GM13977 (cell line): Measurements from ENCODE around the gene S100A16.
"Not testable (repeated sequence)": the region's sequence is repeated elsewhere in the genome, so short reads cannot be mapped to it uniquely, and the experiment has no call there.

ENCODE experiments used
- DNase-seq: peaks from one replicate; pipeline ENCODE4 v3.0.0; 2012; ENCODE audit warnings: low spot score
- in situ Hi-C: fragments of 300-500 bp; cut with MboI; formaldehyde crosslinking; loops from one replicate; pipeline ENCODE4 v1.12.0; 2022; ENCODE audit warnings: low sequenced_read_pairs, low pct_unique_long_range_greater_than_20kb, mixed read lengths, inconsistent platforms; ENCODE audit not compliant: unreplicated experiment
- TF ChIP-seq, protein P1 (sequence below): IDR thresholded peaks from 2 replicates; pipeline ENCODE4 v1.5.1; 2012; ENCODE audit warnings: mild to moderate bottlenecking, control low read depth; ENCODE audit not compliant: insufficient read depth; ENCODE audit errors: extremely low read depth, missing control alignments

S100A16 gene

DNA sequence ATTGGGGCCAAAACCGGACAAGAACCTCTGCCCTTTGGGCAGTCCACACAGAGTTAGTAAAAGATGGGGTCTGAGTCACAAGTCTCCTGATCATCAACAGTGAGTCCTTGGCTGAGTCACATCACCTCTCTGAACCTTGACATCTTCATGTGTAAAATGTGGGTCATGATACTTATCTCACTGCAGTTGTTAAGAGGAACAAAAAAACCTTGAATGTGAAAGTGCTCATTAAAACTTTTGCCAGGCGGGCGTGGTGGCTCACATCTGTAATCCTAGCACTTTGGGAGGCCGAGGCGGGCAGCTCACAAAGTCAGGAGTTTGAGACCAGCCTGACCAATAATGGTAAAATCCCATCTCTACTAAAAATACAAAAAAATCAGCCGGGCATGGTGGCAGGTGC is 15.7 kb downstream of the S100A16 start:
- TF ChIP-seq, protein P1, sequence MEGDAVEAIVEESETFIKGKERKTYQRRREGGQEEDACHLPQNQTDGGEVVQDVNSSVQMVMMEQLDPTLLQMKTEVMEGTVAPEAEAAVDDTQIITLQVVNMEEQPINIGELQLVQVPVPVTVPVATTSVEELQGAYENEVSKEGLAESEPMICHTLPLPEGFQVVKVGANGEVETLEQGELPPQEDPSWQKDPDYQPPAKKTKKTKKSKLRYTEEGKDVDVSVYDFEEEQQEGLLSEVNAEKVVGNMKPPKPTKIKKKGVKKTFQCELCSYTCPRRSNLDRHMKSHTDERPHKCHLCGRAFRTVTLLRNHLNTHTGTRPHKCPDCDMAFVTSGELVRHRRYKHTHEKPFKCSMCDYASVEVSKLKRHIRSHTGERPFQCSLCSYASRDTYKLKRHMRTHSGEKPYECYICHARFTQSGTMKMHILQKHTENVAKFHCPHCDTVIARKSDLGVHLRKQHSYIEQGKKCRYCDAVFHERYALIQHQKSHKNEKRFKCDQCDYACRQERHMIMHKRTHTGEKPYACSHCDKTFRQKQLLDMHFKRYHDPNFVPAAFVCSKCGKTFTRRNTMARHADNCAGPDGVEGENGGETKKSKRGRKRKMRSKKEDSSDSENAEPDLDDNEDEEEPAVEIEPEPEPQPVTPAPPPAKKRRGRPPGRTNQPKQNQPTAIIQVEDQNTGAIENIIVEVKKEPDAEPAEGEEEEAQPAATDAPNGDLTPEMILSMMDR, result no peak
- DNase-seq, result no peak
- in situ Hi-C loops, result no loop called here

DNA sequence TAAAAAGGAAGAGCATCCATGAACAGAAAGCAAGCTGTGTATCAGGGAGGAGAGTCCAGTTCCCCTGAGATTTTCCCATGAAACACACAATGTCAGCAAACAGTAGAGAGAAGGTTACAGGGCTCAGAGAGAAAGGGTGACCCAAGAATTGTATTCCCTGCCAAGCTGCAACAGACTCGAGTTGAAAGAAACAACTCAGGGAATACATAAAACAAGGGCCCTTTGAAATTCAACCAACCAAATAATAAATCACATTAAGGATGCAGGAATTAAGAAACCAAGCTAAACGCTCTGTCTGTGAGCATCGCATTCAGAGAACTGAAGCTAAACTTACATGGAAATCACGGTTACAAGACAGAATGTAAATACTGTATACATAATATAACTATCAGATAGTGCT is 20.2 kb downstream of the S100A16 start:
- in situ Hi-C loops, result no loop called here
- TF ChIP-seq, protein P1, result no peak
- no peak for DNase-seq

DNA sequence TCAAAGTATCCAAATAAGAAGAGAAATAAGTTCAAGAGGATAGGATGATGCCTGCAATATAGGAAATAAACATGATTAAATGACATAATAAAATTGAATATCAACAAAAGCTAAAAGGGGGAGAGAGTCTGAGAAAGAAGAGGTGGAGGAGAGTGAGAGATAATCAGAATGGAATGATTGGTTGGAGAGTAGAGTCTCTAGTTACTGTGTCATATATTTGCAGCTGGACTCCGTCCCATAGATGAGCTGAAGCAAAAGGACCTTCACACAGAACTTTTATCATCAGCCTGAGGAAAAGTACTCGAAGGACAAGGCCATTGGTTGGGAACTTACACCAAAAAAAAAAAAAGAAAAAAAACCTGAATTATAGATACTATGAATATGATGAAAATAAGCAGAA is 24.5 kb downstream of the S100A16 start:
- TF ChIP-seq, protein P1, result no peak
- in situ Hi-C loops, result no loop called here
- no peak for DNase-seq

DNA sequence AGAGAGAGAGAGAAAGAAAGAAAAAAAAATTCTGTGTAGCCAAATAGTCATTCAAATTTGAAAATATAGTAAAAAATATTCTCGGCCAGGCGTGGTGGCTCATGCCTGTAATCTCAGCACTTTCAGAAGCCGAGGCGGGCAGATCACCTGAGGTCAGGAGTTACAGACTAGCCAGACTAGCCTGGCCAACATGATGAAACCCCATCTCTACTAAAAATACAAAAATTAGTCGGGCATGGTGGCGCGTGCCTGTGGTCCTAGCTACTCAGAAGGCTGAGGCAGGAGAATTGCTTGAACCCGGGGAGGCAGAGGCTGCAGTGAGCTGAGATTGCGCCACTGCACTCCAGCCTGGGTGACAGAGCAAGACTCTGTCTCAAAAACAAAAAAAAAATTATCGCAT is 24.9 kb downstream of the S100A16 start:
- DNase-seq, in situ Hi-C loops: not testable (repeated sequence)

DNA sequence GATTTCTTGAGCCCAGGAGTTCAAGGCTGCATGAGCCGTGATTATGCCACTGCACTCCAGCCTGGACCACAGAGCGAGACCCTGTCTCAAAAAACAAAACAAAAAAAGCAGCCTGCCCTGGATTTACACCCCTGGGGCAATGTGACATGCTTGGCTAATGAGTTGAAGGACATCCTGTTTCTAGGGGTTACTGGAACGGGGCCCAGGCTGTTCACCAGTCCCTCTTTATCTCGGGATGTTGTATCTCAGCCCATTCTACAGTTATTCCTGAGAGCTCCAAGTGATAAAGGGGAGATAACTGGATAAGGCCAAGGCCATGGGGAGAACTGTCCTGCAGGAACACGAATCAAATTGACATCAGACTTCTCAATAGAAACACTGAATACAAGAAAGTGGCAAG is 25.6 kb downstream of the S100A16 start:
- DNase-seq, result no peak
- in situ Hi-C loops, result no loop called here
- TF ChIP-seq, protein P1, result no peak

DNA sequence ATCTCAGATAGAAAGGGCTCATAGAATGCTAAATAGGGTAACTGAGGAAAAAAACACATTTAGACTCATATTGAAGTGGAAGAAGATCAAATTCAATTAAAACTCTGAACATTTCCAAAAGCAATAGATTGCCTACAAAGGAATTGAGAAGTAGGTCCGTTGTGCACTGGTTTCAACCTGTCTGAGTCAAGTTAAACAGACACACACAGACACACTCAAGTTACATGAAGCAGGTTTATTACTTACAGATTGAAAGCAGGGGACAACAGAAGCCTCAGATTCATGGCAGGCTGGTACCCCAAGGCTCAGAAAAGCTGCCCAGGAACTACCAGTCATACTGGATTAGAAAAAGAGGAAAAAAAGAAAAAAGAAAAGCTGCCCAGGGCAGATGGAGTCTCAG is 26.6 kb downstream of the S100A16 start:
- TF ChIP-seq, protein P1, result no peak
- in situ Hi-C loops, result no loop called here
- no peak for DNase-seq

DNA sequence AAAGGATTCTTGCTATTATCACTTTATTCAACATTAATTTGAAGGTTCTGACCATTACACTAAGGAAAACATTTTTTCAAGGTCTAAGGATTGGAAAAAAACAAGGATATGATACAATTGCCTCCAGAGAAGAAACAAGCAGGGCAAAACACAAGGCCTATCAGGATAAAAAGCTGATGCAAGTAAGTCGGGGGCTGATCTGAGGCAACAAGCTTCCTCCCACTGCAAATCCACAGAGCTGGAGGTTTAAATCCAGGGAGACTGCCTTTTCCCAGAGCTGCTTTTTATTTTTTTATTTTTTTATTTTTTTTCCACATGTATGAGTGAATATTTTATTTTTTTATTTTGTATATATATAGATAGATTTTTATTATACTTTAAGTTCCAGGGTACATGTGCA is 27.9 kb downstream of the S100A16 start:
- DNase-seq, result no peak
- TF ChIP-seq, protein P1, result no peak
- in situ Hi-C loops, result no loop called here
